Epithelial cell of prostate (primary cell): ENCODE data around the gene CPOX.
"Not testable (repeated sequence)": the region's sequence is repeated elsewhere in the genome, so short reads cannot be mapped to it uniquely, and the experiment has no call there.

Experiments used
- DNase-seq: peaks from one replicate; pipeline ENCODE4 v3.0.0-alpha.2; 2011; ENCODE audit warnings: low read depth, low spot score
- H3K27ac ChIP-seq: fragments of 450-650 bp; 2 replicates; pipeline ENCODE4 v1.5.1; 2017; ENCODE audit warnings: mild to moderate bottlenecking

CPOX gene

GRCh38 chr3:98593046-98593936, at the start of gene CPOX:
Gene CPOX (minus strand): TSS chr3:98593611. CDS start chr3:98593504, 107 bp downstream.
- H3K27ac ChIP-seq = peak within 1 kb of the TSS; percentile 55
- peak; percentile 63 for DNase-seq

DNA sequence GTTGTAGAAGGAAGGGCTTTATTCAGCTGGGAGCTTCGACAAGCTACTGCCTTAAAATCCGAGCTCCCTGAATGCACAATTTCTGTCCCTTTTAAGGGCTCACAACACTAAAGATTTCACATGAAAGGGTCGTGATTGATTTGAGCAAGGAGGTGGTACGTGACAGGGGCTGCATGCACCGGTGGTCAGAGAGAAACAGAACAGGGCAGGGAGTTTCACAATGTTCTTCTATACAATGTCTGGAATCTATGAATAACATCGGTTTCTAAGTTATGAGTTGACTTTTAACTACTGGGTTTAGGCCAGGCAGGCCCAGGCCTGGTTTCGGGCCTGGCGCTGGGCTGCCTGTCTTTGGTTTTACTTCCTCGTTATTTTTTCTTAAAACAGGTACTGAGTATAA, 49.4 kb upstream of the CPOX start:
- not testable (repeated sequence) for H3K27ac ChIP-seq, DNase-seq

DNA sequence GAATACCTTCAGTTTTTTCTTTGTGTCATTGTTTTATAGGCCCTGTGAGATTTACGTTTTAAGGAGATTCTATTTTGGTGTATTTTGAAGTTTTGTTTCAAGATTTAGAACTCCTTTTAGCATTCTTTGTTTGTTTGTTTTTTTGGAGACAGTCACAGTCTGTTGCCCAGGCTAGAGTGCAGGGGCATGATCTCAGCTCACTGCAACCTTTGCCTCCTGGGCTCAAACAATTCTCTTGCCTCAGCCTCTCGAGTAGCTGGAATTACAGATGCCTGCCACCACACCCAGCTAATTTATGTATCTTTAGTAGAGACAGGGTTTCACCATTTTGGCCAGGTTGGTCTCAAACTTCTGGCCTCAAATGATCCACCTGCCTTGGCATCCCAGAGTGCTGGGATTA, 48.3 kb upstream of the CPOX start:
- not testable (repeated sequence) for H3K27ac ChIP-seq, DNase-seq

- DNase-seq, H3K27ac ChIP-seq: not testable (repeated sequence)
These were observed 45.1 kb upstream of the CPOX start for GRCh38 chr3:98638515-98638914.

DNA sequence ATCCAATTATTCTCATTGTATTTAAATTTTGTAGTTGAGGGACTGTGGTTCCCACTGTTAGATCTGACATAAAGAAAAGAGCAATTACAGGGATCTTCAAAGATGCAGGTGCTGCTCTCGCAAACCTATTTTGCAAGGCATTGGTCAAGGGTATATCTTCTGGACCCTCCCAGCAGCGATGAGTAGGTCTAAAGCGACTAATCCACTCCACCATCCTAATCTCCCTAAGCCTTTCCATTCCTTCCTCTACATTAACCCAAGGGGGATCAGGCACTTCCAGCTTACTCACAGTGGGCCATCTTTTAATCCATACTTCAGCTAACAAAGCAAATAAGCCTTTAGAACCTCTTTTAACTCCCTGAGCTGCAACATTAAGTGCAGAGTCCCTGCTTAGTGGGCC, 37.0 kb upstream of the CPOX start:
- no peak overlapping the region for H3K27ac ChIP-seq
- no peak for DNase-seq

DNA sequence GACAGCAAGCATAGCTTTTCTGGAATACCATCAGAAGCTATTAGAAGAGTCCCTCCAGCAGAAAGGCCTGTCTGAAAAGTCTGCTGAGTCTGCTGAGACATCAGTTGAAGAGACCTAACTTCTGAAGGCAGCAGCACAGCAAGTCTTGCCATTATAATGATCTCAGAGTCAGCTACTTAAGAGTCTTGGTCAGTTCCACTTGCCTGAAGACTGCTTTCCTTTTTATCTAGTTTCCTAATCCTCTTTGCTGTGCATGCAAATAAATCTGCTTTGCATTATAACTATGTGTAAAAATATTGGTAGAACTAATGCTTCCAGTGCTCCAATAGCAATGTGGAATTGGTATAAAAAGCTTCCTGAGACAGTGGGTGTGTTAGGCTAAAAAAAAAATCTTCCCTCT, 34.9 kb upstream of the CPOX start:
- no peak overlapping the region for H3K27ac ChIP-seq
- no peak for DNase-seq

- H3K27ac ChIP-seq = no peak overlapping the region
- no peak for DNase-seq
These were observed 32.7 kb upstream of the CPOX start for GRCh38 chr3:98626151-98626550.

- no peak overlapping the region for H3K27ac ChIP-seq
- no peak for DNase-seq
These were observed 30.3 kb upstream of the CPOX start for GRCh38 chr3:98623572-98624280.

DNA sequence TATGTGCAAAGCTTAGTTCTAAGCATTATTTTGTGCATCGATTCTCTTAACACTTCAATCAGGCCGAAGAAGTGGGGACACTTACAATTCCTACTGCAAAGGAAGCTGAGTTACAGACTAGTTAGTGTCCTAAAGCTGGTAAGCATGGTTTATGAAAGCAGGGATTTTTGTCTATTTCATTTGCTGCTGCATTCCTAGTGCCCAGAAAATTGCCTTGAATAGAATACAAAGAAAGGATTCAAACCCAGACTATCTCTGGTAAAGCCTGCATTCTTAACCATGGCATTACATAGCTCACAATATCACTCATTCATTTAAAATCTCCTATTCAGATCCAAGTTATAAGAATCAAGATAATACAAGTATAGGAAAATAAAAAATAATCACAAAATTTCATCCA, 24.4 kb upstream of the CPOX start:
- no peak overlapping the region for H3K27ac ChIP-seq
- no peak for DNase-seq

DNA sequence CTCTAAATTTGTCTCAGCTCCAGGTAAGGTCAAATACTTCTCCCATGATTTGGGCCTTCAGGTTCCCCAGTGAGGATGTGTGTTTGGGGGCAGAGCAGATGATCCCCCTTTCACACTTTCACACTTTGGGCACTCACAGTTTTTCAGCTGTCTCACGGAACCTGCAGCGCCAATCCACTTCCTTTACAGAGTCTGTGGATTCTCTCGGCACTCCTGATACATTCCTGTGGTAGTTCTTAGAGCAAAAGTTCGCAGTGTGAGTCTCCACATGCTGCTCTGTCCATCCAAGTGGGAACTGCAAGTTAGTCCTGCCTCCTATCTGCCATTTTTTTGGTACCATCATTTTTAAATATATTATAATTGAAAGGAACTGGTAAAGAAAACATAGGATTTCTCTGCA, 20.2 kb upstream of the CPOX start:
- no peak for DNase-seq
- no peak overlapping the region for H3K27ac ChIP-seq

DNA sequence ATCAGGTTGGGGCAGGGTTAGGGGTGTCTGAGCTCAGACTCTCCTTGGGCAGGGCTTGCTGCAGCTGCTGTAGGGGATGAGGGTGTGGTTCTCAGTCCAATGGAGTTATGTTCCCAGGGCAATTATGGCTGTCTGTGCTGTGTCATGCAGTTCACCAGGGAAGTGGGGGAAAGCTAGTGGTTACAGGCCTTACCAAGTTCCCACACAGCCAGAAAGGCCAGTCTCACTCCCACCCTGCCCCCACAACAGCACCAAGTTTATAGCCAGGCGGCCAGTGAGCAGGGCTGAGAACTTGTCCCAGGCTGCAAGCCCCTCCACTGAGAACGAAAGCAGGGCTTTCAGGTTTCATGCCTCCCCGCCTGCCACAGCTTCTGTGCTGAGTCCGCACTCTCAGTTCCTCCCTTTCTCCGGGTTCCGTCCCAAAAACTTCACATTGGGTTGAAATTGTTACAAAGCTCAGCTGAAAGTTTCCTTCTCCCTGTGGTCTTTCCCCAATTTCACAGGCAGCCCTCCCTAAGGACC, 19.6 kb upstream of the CPOX start:
- DNase-seq = no peak
- H3K27ac ChIP-seq = no peak overlapping the region

- DNase-seq = no peak
- no peak overlapping the region for H3K27ac ChIP-seq
These were observed 19.2 kb upstream of the CPOX start for GRCh38 chr3:98612587-98612986.

- no peak overlapping the region for H3K27ac ChIP-seq
- DNase-seq = no peak
These were observed 14.6 kb upstream of the CPOX start for GRCh38 chr3:98608029-98608428.

GRCh38 chr3:98603580-98603979, 10.2 kb upstream of the CPOX start:
- DNase-seq = no peak
- H3K27ac ChIP-seq = no peak overlapping the region

DNA sequence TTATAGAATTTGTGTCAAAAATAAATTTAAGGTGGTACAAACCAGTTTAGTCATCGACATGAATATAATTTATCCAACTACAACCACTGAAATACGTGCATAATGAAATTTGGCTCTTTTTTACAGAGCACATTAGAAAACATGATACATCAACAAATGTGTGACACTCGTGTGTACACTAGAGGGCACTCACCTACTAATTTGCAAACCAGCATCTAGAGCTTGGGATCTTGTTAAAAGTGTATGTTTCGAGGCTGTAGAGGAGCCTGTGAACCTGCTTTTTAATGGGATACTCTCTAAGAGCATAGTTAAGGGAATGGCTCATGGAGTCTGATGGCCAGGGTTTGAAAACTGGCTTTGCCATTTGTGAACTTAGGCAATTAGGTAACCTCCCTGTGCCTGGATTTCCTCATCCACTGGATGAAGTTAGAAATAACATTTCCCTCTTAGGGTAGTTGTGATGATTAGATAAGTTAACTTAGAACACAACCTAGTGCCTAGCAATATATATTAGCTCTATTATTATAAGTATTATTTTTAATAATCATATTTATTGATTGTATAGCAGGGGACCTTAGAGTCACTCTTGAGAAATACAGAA, 8.8 kb upstream of the CPOX start:
- DNase-seq = peak; percentile 22
- no peak overlapping the region for H3K27ac ChIP-seq

DNA sequence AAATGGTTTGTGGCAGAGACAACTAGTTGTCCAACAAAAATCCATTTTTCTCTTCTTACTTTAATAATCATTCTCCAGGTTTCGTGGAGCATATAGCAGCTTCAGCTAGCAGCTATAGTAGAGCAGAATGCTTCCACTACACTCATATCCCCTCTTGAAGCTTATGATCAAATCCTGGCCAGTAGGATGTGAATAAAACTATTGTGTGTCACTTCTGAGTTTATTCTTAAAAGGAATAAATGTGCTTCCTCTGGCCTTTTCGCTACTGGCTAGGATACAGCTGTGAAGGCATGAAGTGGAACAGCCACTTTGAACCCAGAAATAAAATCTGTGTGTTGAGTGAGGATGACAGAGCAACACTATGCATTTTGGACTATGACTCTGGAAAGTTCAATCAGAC, 7.8 kb upstream of the CPOX start:
- H3K27ac ChIP-seq = no peak overlapping the region
- no peak for DNase-seq

GRCh38 chr3:98600412-98601095, 7.1 kb upstream of the CPOX start:
- DNase-seq = no peak
- H3K27ac ChIP-seq = no peak overlapping the region

- H3K27ac ChIP-seq = no peak overlapping the region
- no peak for DNase-seq
These were observed 6.4 kb upstream of the CPOX start for GRCh38 chr3:98599647-98600411.

DNA sequence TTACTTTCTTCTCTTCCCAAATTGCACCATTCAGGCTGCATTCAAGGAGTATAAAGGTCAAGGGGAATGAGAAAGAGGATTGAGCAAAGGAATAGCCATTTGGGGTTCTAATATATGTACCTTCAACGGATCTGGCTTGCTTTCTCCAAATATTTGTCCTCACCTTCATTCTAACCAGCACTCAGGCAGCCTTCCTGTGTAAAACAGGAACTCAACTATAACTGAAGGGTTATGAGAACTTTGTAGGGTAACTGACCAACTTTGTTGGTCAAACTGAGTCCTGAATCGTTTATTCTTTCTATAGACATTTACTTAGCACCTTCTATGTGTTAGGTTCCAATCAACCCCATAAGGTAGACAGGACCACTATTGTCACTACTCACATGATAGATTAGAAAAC, 5.1 kb upstream of the CPOX start:
- no peak overlapping the region for H3K27ac ChIP-seq
- DNase-seq = no peak
